Activated naive CD4-positive, alpha-beta T cell treated with anti-CD3 and anti-CD28 coated beads, Interleukin-2, amount 10 ng/mL, durations not matched to agents 7 days and 5 days (primary cell): ENCODE measurements around the gene TEDC2.
"Not testable (repeated sequence)": the region's sequence is repeated elsewhere in the genome, so short reads cannot be mapped to it uniquely, and the experiment has no call there.

Experiments used
- CTCF ChIA-PET: fragments of 350-600 bp; sonication (Branson Sonifier 250); formaldehyde crosslinking; loops from one replicate; lab custom pipeline; 2021; ENCODE audit warnings: antibody characterized with exemption; lab: Charles Lee
- DNase-seq: peaks from one replicate; pipeline ENCODE4 v3.0.0-alpha.2; 2020
- H3K27ac Mint-ChIP-seq: one replicate; pipeline ENCODE4 v1.8.0; 2021; ENCODE audit warnings: mild to moderate bottlenecking, moderate library complexity, mixed read lengths
- H3K27me3 Mint-ChIP-seq: one replicate; pipeline ENCODE4 v1.8.0; 2021; ENCODE audit warnings: mild to moderate bottlenecking, mixed read lengths
- H3K36me3 Mint-ChIP-seq: one replicate; pipeline ENCODE4 v1.8.0; 2021; ENCODE audit warnings: mixed read lengths
- H3K4me1 Mint-ChIP-seq: one replicate; pipeline ENCODE4 v1.8.0; 2021; ENCODE audit warnings: mixed read lengths
- H3K4me3 Mint-ChIP-seq: one replicate; pipeline ENCODE4 v1.8.0; 2021; ENCODE audit warnings: mild to moderate bottlenecking, moderate library complexity, mixed read lengths
- H3K9me3 Mint-ChIP-seq: one replicate; pipeline ENCODE4 v1.8.0; 2021; ENCODE audit warnings: mixed read lengths

TEDC2 gene

GRCh38 chr16:2472885-2473445 is 13.1 kb downstream of the TEDC2 start:
- Mint-ChIP-seq H3K27ac (peak overlapping the region; percentile 19), H3K27me3 (peaks cover 77% of the 10 kb centered on the region), H3K36me3 (no peaks in the 10 kb centered on the region), H3K4me3 (peak overlapping the region; percentile 68), H3K4me1 (peaks cover 17% of the 10 kb centered on the region), H3K9me3 (no peaks in the 10 kb centered on the region)
- CTCF ChIA-PET = interaction anchor here (0.9 to 1.3 kb wide), 2 partner anchors 11 to 28 kb away, joined by 3 read pairs; no protein-coding TSS in a partner anchor
- DNase-seq = no peak

- Mint-ChIP-seq H3K27me3 (peaks cover 73% of the 10 kb centered on the region), H3K27ac (peak overlapping the region; percentile 65), H3K9me3 (no peaks in the 10 kb centered on the region), H3K4me1 (peaks cover 15% of the 10 kb centered on the region), H3K36me3 (no peaks in the 10 kb centered on the region), H3K4me3 (peak overlapping the region; percentile 68)
- CTCF ChIA-PET = interaction anchor here (0.9 to 1.3 kb wide), 2 partner anchors 12 to 28 kb away, joined by 3 read pairs; no protein-coding TSS in a partner anchor
- peak; percentile 61 for DNase-seq
Measured at GRCh38 chr16:2473446-2473926, 13.6 kb downstream of the TEDC2 start.

- H3K4me3 Mint-ChIP-seq = peak overlapping the region; percentile 75
- peaks cover 65% of the 10 kb centered on the region for H3K27me3 Mint-ChIP-seq
- H3K4me1 Mint-ChIP-seq = peaks cover 14% of the 10 kb centered on the region
- no peak overlapping the region for H3K27ac Mint-ChIP-seq
- no peaks in the 10 kb centered on the region for H3K36me3 Mint-ChIP-seq
- DNase-seq = peak; percentile 73
- CTCF ChIA-PET = interaction anchor here (1.0 to 1.2 kb wide), 2 partner anchors 12 to 27 kb away, joined by 3 to 5 read pairs; no protein-coding TSS in a partner anchor
- H3K9me3 Mint-ChIP-seq = no peaks in the 10 kb centered on the region
Measured at GRCh38 chr16:2473999-2474876, 14.3 kb downstream of the TEDC2 start.

GRCh38 chr16:2474877-2475412 is 15.0 kb downstream of the TEDC2 start, which contains the start of gene TBC1D24:
Gene TBC1D24, plus strand, starts transcription at chr16:2475127. Its CDS starts 21,022 bp downstream, at chr16:2496149.
- CTCF ChIA-PET = interaction anchor here (1.0 to 1.2 kb wide), 2 partner anchors 13 to 26 kb away, joined by 3 to 5 read pairs; no protein-coding TSS in a partner anchor
- Mint-ChIP-seq H3K27me3 (peaks cover 58% of the 10 kb centered on the region), H3K4me1 (peaks cover 14% of the 10 kb centered on the region), H3K36me3 (no peaks in the 10 kb centered on the region), H3K4me3 (peak within 1 kb of the TSS; percentile 75), H3K9me3 (no peaks in the 10 kb centered on the region), H3K27ac (no peak within 1 kb of the TSS)
- peak; percentile 84 for DNase-seq

GRCh38 chr16:2475413-2476344 is 15.8 kb downstream of the TEDC2 start:
- peaks cover 14% of the 10 kb centered on the region for H3K4me1 Mint-ChIP-seq
- H3K27me3 Mint-ChIP-seq = peaks cover 51% of the 10 kb centered on the region
- H3K9me3 Mint-ChIP-seq = no peaks in the 10 kb centered on the region
- no peak overlapping the region for H3K27ac Mint-ChIP-seq
- CTCF ChIA-PET = interaction anchor here (1.0 to 1.2 kb wide), 2 partner anchors 14 to 25 kb away, joined by 3 to 5 read pairs; no protein-coding TSS in a partner anchor
- no peaks in the 10 kb centered on the region for H3K36me3 Mint-ChIP-seq
- H3K4me3 Mint-ChIP-seq = peak overlapping the region; percentile 64
- peak; percentile 55 for DNase-seq

- H3K4me1 Mint-ChIP-seq = peaks cover 14% of the 10 kb centered on the region
- no peak for DNase-seq
- no peaks in the 10 kb centered on the region for H3K36me3 Mint-ChIP-seq
- H3K4me3 Mint-ChIP-seq = peak overlapping the region; percentile 63
- H3K27me3 Mint-ChIP-seq = peaks cover 47% of the 10 kb centered on the region
- no peak overlapping the region for H3K27ac Mint-ChIP-seq
- no peaks in the 10 kb centered on the region for H3K9me3 Mint-ChIP-seq
- CTCF ChIA-PET = interaction anchor here (1.3 kb wide), 1 partner anchor 10 kb away, joined by 3 read pairs; no protein-coding TSS in a partner anchor
Measured at GRCh38 chr16:2476345-2476720, 16.4 kb downstream of the TEDC2 start.

- CTCF ChIA-PET = interaction anchor here (1.3 kb wide), 1 partner anchor 10 kb away, joined by 3 read pairs; no protein-coding TSS in a partner anchor
Measured at GRCh38 chr16:2476741-2477140, 16.8 kb downstream of the TEDC2 start.

GRCh38 chr16:2477327-2477726 is 17.4 kb downstream of the TEDC2 start:
- Mint-ChIP-seq H3K4me1 (peaks cover 14% of the 10 kb centered on the region), H3K27me3 (peaks cover 38% of the 10 kb centered on the region), H3K27ac (no peak overlapping the region), H3K9me3 (no peaks in the 10 kb centered on the region), H3K36me3 (no peaks in the 10 kb centered on the region), H3K4me3 (no peak overlapping the region)
- no peak for DNase-seq
- CTCF ChIA-PET = interaction anchor here (1.3 kb wide), 1 partner anchor 9 kb away, joined by 3 read pairs; no protein-coding TSS in a partner anchor

More at GRCh38 chr16:2476741-2477140, 16.8 kb downstream of the TEDC2 start:
- Mint-ChIP-seq H3K27ac (no peak overlapping the region), H3K27me3 (peaks cover 44% of the 10 kb centered on the region), H3K36me3 (no peaks in the 10 kb centered on the region), H3K9me3 (no peaks in the 10 kb centered on the region), H3K4me1 (peaks cover 14% of the 10 kb centered on the region), H3K4me3 (peak overlapping the region; percentile 63)
- DNase-seq = no peak

GRCh38 chr16:2478279-2478678 is 18.4 kb downstream of the TEDC2 start:
- no peak for DNase-seq
- Mint-ChIP-seq H3K36me3 (no peaks in the 10 kb centered on the region), H3K4me3 (no peak overlapping the region), H3K4me1 (peaks cover 10% of the 10 kb centered on the region), H3K27ac (no peak overlapping the region), H3K27me3 (peaks cover 28% of the 10 kb centered on the region), H3K9me3 (no peaks in the 10 kb centered on the region)
- CTCF ChIA-PET = interaction anchor here (0.7 to 1.0 kb wide), 2 partner anchors 23 to 121 kb away, joined by 3 to 4 read pairs; no protein-coding TSS in a partner anchor

- DNase-seq, H3K36me3 Mint-ChIP-seq, CTCF ChIA-PET, H3K4me1 Mint-ChIP-seq, H3K4me3 Mint-ChIP-seq, H3K9me3 Mint-ChIP-seq, H3K27ac Mint-ChIP-seq: not testable (repeated sequence)
- H3K27me3 Mint-ChIP-seq = peaks cover 20% of the 10 kb centered on the region
Measured at GRCh38 chr16:2479996-2480395, 20.1 kb downstream of the TEDC2 start.

- Mint-ChIP-seq H3K27ac (no peak overlapping the region), H3K4me3 (no peak overlapping the region), H3K9me3 (no peaks in the 10 kb centered on the region), H3K4me1 (peaks cover 8% of the 10 kb centered on the region), H3K36me3 (no peaks in the 10 kb centered on the region), H3K27me3 (peaks cover 17% of the 10 kb centered on the region)
- no peak for DNase-seq
- CTCF ChIA-PET = no interaction called here
Measured at GRCh38 chr16:2480948-2481347, 21.0 kb downstream of the TEDC2 start.

- CTCF ChIA-PET = no interaction called here
- Mint-ChIP-seq H3K4me1 (peaks cover 5% of the 10 kb centered on the region), H3K27me3 (peaks cover 10% of the 10 kb centered on the region), H3K36me3 (no peaks in the 10 kb centered on the region), H3K4me3 (no peak overlapping the region), H3K9me3 (no peaks in the 10 kb centered on the region), H3K27ac (no peak overlapping the region)
- DNase-seq = no peak
Measured at GRCh38 chr16:2481676-2482075, 21.8 kb downstream of the TEDC2 start.

GRCh38 chr16:2482249-2482648 is 22.3 kb downstream of the TEDC2 start:
- Mint-ChIP-seq H3K27ac (no peak overlapping the region), H3K36me3 (no peaks in the 10 kb centered on the region)
- CTCF ChIA-PET = no interaction called here

More at GRCh38 chr16:2482249-2482648, 22.3 kb downstream of the TEDC2 start:
- Mint-ChIP-seq H3K4me3 (no peak overlapping the region), H3K27me3 (peaks cover 12% of the 10 kb centered on the region), H3K4me1 (peaks cover 11% of the 10 kb centered on the region), H3K9me3 (no peaks in the 10 kb centered on the region)
- DNase-seq = no peak
